GM21619 (cell line): Measurements from ENCODE around the gene GPR179.

Source experiments
- ATAC-seq: cut with Tn5 transposase; IDR thresholded peaks from one replicate; pipeline ENCODE4 v1.9.1; 2021; ENCODE audit not compliant: unreplicated experiment

GPR179 gene

GRCh38 chr17:38343608-38344419 is at the start of gene GPR179:
Gene GPR179, minus strand, starts transcription at chr17:38343956. Its CDS starts 167 bp downstream, at chr17:38343789.
- ATAC-seq, result no peak

- ATAC-seq, result no peak
These were observed 35.7 kb upstream of the GPR179 start for GRCh38 chr17:38379448-38379847.

GRCh38 chr17:38369124-38369886 is 25.5 kb upstream of the GPR179 start:
- no peak for ATAC-seq

GRCh38 chr17:38364741-38365140 is 21.0 kb upstream of the GPR179 start:
- ATAC-seq, result no peak

- ATAC-seq, result no peak
These were observed 19.3 kb upstream of the GPR179 start for GRCh38 chr17:38363016-38363415.

- no peak for ATAC-seq
These were observed 18.1 kb upstream of the GPR179 start for GRCh38 chr17:38361694-38362465.

- no peak for ATAC-seq
These were observed 15.1 kb upstream of the GPR179 start for GRCh38 chr17:38358586-38359513.

GRCh38 chr17:38357486-38358123 is 13.8 kb upstream of the GPR179 start:
- ATAC-seq, result no peak

GRCh38 chr17:38355251-38355650 is 11.5 kb upstream of the GPR179 start:
- no peak for ATAC-seq

GRCh38 chr17:38354466-38354865 is 10.7 kb upstream of the GPR179 start:
- no peak for ATAC-seq

GRCh38 chr17:38353668-38354067 is 9.9 kb upstream of the GPR179 start:
- ATAC-seq, result no peak

- ATAC-seq, result no peak
These were observed 9.4 kb upstream of the GPR179 start for GRCh38 chr17:38353086-38353604.

GRCh38 chr17:38352245-38353085 is 8.7 kb upstream of the GPR179 start:
- peak; percentile 29 for ATAC-seq

- ATAC-seq, result peak; percentile 73
These were observed 7.9 kb upstream of the GPR179 start, which contains the start of gene SOCS7 for GRCh38 chr17:38351412-38352222. Gene SOCS7, plus strand, starts transcription at chr17:38351844. Its CDS starts 209 bp downstream, at chr17:38352053.

- no peak for ATAC-seq
These were observed 6.3 kb upstream of the GPR179 start for GRCh38 chr17:38350035-38350434.

GRCh38 chr17:38349097-38349730 is 5.5 kb upstream of the GPR179 start:
- no peak for ATAC-seq

GRCh38 chr17:38345743-38346142 is 2.0 kb upstream of the GPR179 start:
- ATAC-seq, result no peak
